H1 (cell line): ENCODE measurements around the gene PACC1.

ENCODE experiments used
- ASH2L ChIP-seq: fragments of 200-600, 300-600 bp; sonication (generic); IDR thresholded peaks from one replicate; pipeline ENCODE4 v1.7.1; 2017; ENCODE audit warnings: low read length
- BCL11A ChIP-seq, 2 experiments: IDR thresholded peaks; one replicate each; pipeline ENCODE4 v1.6.1; 2011; ENCODE audit warnings: low read depth in 2 of 2, low read length in 2 of 2, mild to moderate bottlenecking in 2 of 2
- CREB1 ChIP-seq: IDR thresholded peaks from 2 replicates; pipeline ENCODE4 v1.6.1; 2012; ENCODE audit warnings: inconsistent platforms
- HDAC6 ChIP-seq: IDR thresholded peaks from one replicate; pipeline ENCODE4 v1.7.1; 2012; ENCODE audit warnings: low read depth, mild to moderate bottlenecking, inconsistent platforms, low read length, moderate library complexity
- JUND ChIP-seq: IDR thresholded peaks from 2 replicates; pipeline ENCODE4 v1.6.1; 2011; ENCODE audit warnings: mild to moderate bottlenecking, improper control_type of control experiment, low read length
- KDM1A ChIP-seq: fragments of 200-600, 300-600 bp; sonication (generic); IDR thresholded peaks from 2 replicates; pipeline ENCODE4 v1.7.1; 2016; ENCODE audit warnings: mild to moderate bottlenecking, low read length, borderline replicate concordance
- POLR2A ChIP-seq, 2 experiments: IDR thresholded peaks; 1 replicate in 1 of 2; 2 replicates in 1 of 2; pipeline ENCODE4 v1.6.1; 2011; ENCODE audit warnings: low read depth in 2 of 2, low read length in 2 of 2, mild to moderate bottlenecking in 2 of 2; ENCODE audit errors: control extremely low read depth in 1 of 2
- RAD21 ChIP-seq, 2 experiments: IDR thresholded peaks in 1 of 2; conservative IDR thresholded peaks in 1 of 2; 2 replicates each; pipeline ENCODE4 v1.6.1; 2011; ENCODE audit warnings: low read depth in 2 of 2, low read length in 2 of 2, improper control_type of control experiment in 1 of 2, inconsistent platforms in 1 of 2, mild to moderate bottlenecking in 1 of 2, moderate library complexity in 1 of 2
- RNF2 ChIP-seq: fragments of 200-900, 300-1000 bp; sonication (generic); IDR thresholded peaks from 2 replicates; pipeline ENCODE4 v1.7.1; 2016; ENCODE audit warnings: borderline replicate concordance, low read depth, mild to moderate bottlenecking, antibody characterized with exemption, low read length; ENCODE audit not compliant: poor library complexity, severe bottlenecking; ENCODE audit errors: missing control alignments
- SP1 ChIP-seq: IDR thresholded peaks from 2 replicates; pipeline ENCODE4 v1.6.1; 2011; ENCODE audit warnings: low read depth, low read length
- TAF1 ChIP-seq: IDR thresholded peaks from 2 replicates; pipeline ENCODE4 v1.6.1; 2011; ENCODE audit warnings: mild to moderate bottlenecking, low read depth, low read length
- ZNF274 ChIP-seq: IDR thresholded peaks from 2 replicates; pipeline ENCODE4 v1.7.0; 2012; ENCODE audit warnings: low read length, borderline replicate concordance; ENCODE audit errors: extremely low read depth
- TF ChIP-seq, protein P1 (sequence below), 3 experiments: IDR thresholded peaks; 1 replicate in 2 of 3; 2 replicates in 1 of 3; pipeline versions ENCODE4 v1.5.1 to v1.6.1; 2011; ENCODE audit warnings: low read length in 3 of 3, mild to moderate bottlenecking in 3 of 3, inconsistent platforms in 2 of 3, low read depth in 1 of 3, moderate library complexity in 1 of 3; ENCODE audit not compliant: insufficient read depth in 1 of 3; ENCODE audit errors: control extremely low read depth in 1 of 3
- TF ChIP-seq, protein P2 (sequence below): IDR thresholded peaks from 2 replicates; pipeline ENCODE4 v1.6.1; 2011; ENCODE audit warnings: low read depth, mild to moderate bottlenecking, low read length; ENCODE audit not compliant: insufficient read depth

DNA sequence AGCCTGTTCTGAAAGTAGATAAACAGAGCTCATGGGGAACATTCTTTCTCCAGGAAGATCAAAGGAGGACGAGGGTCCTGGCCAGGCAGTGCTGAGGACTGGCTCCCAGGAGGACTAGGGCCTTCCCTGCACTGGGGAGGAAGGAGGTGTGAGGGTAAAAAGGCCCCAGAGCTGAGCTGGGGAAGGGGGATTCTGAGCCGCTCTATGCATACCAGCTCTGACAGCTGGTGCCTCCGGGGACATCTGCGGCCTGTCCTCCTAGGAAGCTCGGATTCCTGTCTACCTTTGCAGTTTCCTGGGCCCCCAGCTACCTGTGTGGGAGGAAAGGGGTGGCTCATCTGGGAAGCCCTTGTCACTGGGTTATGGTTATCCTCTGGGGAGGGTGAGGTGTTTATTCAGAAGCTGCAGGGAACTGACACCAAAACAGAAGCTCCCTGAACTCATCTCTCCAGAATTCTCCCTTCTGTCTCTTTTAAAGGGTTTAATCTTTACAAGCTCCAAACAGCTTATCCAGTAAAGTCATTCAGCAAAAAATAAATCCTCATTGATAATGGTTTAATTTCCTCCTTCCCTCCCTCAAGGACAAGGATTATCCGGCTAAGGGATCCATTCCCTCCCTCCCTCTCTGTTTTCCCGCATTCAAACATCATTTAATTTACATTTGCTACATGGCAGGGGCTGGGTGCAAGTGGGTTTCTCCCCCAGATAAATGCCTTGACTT lies 49.0 kb upstream of the PACC1 start:
- TF ChIP-seq, protein P1, sequence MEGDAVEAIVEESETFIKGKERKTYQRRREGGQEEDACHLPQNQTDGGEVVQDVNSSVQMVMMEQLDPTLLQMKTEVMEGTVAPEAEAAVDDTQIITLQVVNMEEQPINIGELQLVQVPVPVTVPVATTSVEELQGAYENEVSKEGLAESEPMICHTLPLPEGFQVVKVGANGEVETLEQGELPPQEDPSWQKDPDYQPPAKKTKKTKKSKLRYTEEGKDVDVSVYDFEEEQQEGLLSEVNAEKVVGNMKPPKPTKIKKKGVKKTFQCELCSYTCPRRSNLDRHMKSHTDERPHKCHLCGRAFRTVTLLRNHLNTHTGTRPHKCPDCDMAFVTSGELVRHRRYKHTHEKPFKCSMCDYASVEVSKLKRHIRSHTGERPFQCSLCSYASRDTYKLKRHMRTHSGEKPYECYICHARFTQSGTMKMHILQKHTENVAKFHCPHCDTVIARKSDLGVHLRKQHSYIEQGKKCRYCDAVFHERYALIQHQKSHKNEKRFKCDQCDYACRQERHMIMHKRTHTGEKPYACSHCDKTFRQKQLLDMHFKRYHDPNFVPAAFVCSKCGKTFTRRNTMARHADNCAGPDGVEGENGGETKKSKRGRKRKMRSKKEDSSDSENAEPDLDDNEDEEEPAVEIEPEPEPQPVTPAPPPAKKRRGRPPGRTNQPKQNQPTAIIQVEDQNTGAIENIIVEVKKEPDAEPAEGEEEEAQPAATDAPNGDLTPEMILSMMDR (IDR thresholded peaks at IDR 0.05; ENCODE audit: control extremely low read depth in 1 of 3, insufficient read depth in 1 of 3, low read depth in 1 of 3, low read length in 3 of 3) = no peak
- TF ChIP-seq POLR2A (IDR thresholded peaks at IDR 0.05; ENCODE audit: control extremely low read depth in 1 of 2, low read depth in 2 of 2, low read length in 2 of 2) (no peak), KDM1A (no peak), RNF2 (no peak), BCL11A (IDR thresholded peaks at IDR 0.05; ENCODE audit: low read depth in 2 of 2, low read length in 2 of 2) (no peak), RAD21 (IDR thresholded peaks at IDR 0.05 in 1 of 2, conservative IDR thresholded peaks at IDR 0.05 in 1 of 2; ENCODE audit: low read depth in 2 of 2, low read length in 2 of 2) (no peak), ZNF274 (no peak), CREB1 (no peak), ASH2L (no peak), SP1 (no peak), JUND (no peak), TAF1 (no peak), HDAC6 (no peak)
- TF ChIP-seq, protein P2, sequence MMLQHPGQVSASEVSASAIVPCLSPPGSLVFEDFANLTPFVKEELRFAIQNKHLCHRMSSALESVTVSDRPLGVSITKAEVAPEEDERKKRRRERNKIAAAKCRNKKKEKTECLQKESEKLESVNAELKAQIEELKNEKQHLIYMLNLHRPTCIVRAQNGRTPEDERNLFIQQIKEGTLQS = no peak
